Right ventricle myocardium inferior (tissue), 1 donor: Measurements from ENCODE around the gene POLA2. TPM values are rescaled to one million over a fixed set of nuclear protein-coding genes. Genes with fewer than 3 reads are reported as not detected.

Experiments used
- total RNA-seq: library from RNA; stranded (reverse); fragmentation: NEBNext Ultra II Directional; extraction: Animal tissue kit (Norgen Biotek cat#: 25700); gene quantifications from one replicate; pipeline ENCODE4 v1.2.1, GENCODE V29; 2021
- donor health status: DM: no; HTN: yes; CAD: no; lungs with severe emphysema.

POLA2 gene
- total RNA-seq, 1 donor from 2014 or later = 2.9 TPM

Other genes starting within 250 kb of the POLA2 start
- 131 TPM for gene ARL2, start 247.8 kb upstream of the POLA2 start, total RNA-seq
- gene SNX15, start 234.5 kb upstream of the POLA2 start, total RNA-seq = 18.3 TPM
- gene SAC3D1, start 220.8 kb upstream of the POLA2 start, total RNA-seq = 7.5 TPM
- gene NAALADL1, start 203.4 kb upstream of the POLA2 start, total RNA-seq = 3.4 TPM
- gene CDCA5, start 177.9 kb upstream of the POLA2 start, total RNA-seq = 1.7 TPM
- 25.0 TPM for gene ZFPL1, start 177.7 kb upstream of the POLA2 start, total RNA-seq
- gene VPS51, start 165.7 kb upstream of the POLA2 start, total RNA-seq = 95.2 TPM
- 53.1 TPM for gene TM7SF2, start 150.1 kb upstream of the POLA2 start, total RNA-seq
- 5.8 TPM for gene ZNHIT2, start 144.3 kb upstream of the POLA2 start, total RNA-seq
- gene FAU, start 139.8 kb upstream of the POLA2 start, total RNA-seq = 714 TPM
- 35.8 TPM for gene MRPL49, start 139.6 kb upstream of the POLA2 start, total RNA-seq
- gene SYVN1, start 127.4 kb upstream of the POLA2 start, total RNA-seq = 27.1 TPM
- not detected for gene SPDYC, start 91.7 kb upstream of the POLA2 start, total RNA-seq
- 82.9 TPM for gene CAPN1, start 80.0 kb upstream of the POLA2 start, total RNA-seq
- gene CDC42EP2, start 52.9 kb downstream of the POLA2 start, total RNA-seq = 16.7 TPM
- gene DPF2, start 71.9 kb downstream of the POLA2 start, total RNA-seq = 51.6 TPM
- gene TIGD3, start 92.8 kb downstream of the POLA2 start, total RNA-seq = 0.54 TPM
- 5.6 TPM for gene SLC25A45, start 120.7 kb downstream of the POLA2 start, total RNA-seq
- 8.2 TPM for gene FRMD8, start 124.7 kb downstream of the POLA2 start, total RNA-seq
- 457 TPM for gene NEAT1, start 160.8 kb downstream of the POLA2 start, total RNA-seq
- gene MALAT1, start 237.1 kb downstream of the POLA2 start, total RNA-seq = 5,781 TPM